HG03520 (cell line): ENCODE results near the gene PRRT1.
"Not testable (repeated sequence)": the region's sequence is repeated elsewhere in the genome, so short reads cannot be mapped to it uniquely, and the experiment has no call there.

ENCODE experiments used
- ATAC-seq: cut with Tn5 transposase; IDR thresholded peaks from one replicate; pipeline ENCODE4 v1.9.1; 2021; ENCODE audit warnings: mild to moderate bottlenecking, moderate library complexity; ENCODE audit not compliant: unreplicated experiment

The PRRT1 gene

DNA sequence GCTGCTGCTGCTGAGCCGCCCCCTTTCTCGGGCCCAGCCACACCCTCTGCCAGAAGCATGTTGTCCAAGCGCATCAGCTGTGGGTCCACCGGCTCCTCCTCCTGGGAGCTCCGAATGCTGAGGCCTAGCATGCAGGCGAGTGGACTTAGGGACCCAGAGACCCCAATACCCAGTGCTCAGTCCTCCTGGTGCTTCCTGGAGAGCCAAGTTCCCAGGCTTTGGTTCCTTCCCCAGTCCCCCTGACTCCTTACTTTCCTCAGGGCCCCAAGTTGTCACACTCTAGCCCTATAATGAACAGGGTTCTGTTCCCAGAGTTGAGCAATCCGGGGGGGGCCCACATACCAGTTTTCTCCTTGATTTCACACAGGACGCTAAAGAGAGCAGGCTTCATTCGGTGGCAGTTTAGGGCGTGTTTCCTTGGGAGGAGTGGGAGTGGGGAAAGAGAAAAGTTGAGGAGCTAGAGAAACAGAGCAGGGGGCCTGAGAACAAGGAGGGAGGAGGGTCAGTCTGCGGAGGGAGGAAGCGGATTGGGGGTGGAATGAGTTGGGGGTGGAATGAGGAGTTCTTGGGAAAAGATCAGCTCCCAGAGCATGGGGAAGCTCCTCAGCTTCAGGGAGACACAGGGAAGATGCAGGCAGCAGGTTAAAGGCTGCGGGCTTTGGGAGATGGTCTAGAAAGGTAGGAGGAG lies 36.8 kb upstream of the PRRT1 start:
- no peak for ATAC-seq

- ATAC-seq, result not testable (repeated sequence)
These were observed 36.1 kb upstream of the PRRT1 start for GRCh38 chr6:32187725-32188380.

DNA sequence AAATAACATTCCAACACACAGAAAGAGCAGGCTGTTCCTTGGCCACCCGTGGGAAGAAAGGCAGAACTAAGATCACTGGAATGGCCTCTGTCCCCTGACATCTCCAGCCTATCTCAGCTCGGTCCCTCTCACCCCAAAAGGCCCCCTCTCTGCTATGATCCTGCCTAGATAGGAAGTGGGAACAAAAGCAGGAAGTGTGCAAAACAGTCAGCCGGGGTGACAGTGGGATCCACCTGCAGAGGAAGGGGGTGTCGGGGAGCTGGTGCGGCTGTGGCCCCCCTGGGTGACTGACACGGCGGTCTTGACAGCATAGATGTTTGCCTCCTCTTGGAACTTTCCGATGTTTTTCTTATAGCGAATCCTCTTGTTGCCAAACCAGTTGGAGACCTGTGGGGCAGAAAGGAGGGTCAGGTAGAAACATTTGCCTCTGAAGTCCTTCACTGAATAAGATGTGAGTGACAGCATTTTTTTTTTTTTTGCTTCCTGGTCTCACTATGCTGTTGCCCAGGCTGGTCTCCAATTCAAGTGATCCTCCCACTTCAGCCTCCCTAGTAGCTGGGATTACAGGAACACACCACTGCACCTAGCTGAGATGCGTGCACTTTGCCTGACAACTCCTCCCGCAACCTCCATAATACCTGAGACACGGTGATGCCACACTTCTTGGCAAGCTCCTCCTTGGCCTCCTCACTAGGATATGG lies 35.4 kb upstream of the PRRT1 start:
- no peak for ATAC-seq

GRCh38 chr6:32186151-32186840 lies 34.6 kb upstream of the PRRT1 start:
- ATAC-seq, result not testable (repeated sequence)

GRCh38 chr6:32185681-32186131 lies 34.0 kb upstream of the PRRT1 start:
- not testable (repeated sequence) for ATAC-seq

DNA sequence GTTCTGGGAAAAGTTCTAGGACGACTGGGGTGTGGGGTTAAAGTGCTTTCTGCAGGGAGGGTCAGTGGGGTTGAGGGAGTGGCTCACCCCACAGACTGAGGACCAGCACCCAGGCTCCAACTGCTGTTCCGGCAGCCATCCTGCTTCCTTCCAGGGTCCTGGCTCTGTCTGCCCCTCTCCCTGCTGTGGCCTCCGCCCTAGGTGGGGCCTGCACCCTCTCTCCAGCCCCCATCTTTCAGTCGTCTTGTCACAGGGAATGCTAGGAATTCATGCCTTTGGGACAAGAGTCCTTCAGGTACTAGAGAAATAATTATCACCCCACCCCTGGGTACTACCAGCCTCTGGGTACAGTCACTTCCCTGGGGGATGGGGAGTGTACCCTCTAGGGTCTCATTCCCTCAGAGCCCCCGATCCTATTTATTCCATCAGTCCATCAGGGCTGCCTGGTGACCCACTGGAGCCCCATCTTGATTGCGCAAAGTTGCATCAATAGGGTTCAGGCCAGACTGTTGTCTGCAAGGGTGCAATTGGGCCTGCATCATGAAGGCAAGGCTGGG lies 32.4 kb upstream of the PRRT1 start, which contains the start of gene AGER:
Gene AGER, minus strand, starts transcription at position 170 of the 557 bp plus-strand sequence. Its CDS starts 31 bp downstream, at position 139.
- ATAC-seq, result no peak

- ATAC-seq, result no peak
These were observed 31.8 kb upstream of the PRRT1 start for GRCh38 chr6:32183483-32184083.

GRCh38 chr6:32183030-32183429 lies 31.3 kb upstream of the PRRT1 start:
- no peak for ATAC-seq

DNA sequence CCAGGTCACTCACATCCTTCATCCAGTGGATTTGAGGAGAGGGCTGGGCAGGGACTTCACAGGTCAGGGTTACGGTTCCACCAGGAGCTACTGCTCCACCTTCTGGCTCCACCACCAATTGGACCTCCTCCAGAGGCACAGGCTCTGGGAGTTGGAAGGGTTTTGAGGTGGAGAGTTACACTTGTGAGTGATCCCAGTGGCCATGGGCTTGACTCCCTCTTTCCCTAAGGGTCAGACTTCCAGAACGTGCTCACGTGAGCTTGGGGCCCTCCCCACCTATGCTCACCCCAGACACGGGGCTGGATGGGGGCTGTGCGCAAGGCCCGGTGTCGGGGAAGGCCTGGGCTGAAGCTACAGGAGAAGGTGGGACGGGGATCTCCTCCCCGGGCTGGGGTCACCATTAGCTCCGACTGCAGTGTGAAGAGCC lies 30.8 kb upstream of the PRRT1 start:
- no peak for ATAC-seq

DNA sequence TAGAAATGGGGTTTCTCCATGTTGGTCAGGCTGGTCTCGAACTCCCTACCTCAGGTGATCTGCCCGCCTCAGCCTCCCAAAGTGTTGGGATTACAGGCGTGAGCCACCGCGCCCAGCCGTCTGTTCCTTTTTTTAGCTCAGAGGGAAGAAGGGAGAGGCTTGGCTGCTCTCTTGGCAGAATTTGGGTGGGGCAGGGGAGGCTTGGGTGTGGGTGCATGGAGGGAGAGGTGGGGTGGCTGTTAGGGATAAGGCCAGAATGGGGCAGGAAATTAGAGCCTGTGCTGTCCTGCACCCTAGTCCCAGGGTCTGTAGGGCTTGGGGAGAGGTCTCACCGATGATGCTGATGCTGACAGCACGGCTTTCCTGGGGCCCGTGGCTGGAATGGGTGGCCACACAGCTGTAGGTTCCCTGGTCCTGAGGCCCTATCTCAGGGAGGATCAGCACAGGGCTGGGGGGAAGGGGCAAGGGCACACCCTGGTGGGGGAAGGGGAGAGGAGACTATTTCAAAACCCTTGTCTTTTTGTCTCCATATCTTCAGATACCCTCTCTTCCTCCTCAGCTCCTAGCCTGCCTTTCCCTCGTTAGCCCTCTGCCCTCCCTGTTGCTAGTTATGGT lies 30.3 kb upstream of the PRRT1 start:
- no peak for ATAC-seq

DNA sequence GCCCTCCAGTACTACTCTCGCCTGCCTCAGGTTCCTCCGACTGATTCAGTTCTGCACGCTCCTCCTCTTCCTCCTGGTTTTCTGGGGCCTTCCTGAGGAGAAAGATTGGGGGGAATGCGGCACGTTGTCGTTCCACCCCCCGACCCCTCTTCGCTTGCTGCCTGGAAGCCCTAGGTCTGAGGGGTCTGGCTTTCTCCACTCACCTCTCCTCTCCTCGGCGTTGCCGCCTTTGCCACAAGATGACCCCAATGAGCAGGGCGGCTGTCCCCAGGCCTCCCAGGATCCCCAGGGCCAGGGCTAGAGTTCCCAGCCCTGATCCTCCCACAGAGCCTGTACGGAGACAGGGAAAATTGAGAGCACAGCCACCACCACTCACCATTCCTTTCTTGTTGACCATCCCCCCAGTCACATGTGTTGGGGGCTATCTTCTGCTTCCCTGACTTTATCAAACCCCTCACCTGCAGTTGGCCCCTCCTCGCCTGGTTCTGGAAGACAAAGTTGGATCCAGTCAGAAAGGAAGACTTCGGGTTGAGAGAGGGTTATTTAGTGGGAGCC lies 29.5 kb upstream of the PRRT1 start:
- no peak for ATAC-seq

- no peak for ATAC-seq
These were observed 28.1 kb upstream of the PRRT1 start for GRCh38 chr6:32179766-32180405.

GRCh38 chr6:32178547-32179440 lies 27.1 kb upstream of the PRRT1 start:
- ATAC-seq, result no peak

GRCh38 chr6:32177788-32178546 lies 26.2 kb upstream of the PRRT1 start, which contains the start of gene RNF5:
TSS of gene RNF5 (plus strand) at chr6:32178405. CDS start at chr6:32178512, 107 bp downstream.
- peak; percentile 83 for ATAC-seq

DNA sequence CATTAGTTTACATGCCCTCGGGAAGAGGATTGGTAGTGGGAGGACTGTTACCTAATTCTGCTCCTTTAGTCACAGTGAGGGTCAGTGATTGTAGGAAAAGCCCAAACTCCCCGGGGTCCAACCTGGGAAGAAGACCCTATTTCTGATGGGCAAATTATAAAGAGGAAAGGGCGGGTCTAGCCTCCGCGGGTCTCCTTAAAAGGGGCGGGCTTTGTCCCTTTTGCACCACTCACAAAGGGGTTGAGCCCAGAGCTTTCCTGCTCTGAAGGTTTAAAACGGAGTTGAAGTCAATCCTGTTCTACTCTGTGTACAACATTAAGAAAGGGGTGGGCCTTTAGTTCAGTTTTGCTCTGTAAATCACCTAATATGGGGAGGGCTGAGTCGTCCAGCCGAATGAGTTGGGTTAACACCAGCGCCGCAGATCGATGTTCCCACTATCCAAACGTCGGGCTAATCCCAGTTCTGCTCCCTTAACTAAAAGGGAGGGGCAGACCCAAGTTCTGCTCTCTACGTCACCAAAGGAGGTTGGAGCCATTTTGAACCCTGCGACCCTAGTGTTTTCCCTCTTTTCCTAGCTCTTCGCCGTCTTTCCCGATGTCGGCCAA lies 25.5 kb upstream of the PRRT1 start:
- no peak for ATAC-seq

GRCh38 chr6:32176476-32177182 lies 24.9 kb upstream of the PRRT1 start:
- no peak for ATAC-seq
